ENCODE measurements around the gene SCARB2.

DNA sequence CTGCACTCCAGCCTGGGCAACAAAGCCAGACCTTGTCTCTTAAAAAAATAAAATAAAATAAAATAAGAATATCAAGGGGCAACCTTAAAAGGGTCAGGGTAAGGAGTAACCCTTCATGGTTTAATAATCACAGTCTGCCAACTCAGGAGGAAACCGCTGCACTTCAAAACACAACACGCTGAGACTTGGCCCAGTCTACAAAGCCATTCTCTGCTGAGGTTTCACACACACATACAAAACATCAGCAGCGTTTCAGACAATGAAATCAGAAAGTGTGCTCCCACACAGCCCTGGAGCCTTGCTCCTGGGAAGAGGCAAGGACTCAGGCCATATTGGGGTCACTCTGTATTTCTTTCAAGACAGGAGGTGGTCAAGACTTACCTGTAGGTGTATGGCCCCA, 18.3 kb downstream of the SCARB2 start:
- TF ChIP-seq SMC3 (IDR thresholded peaks at IDR 0.05; ENCODE audit: low read depth, low read length) (no peak), MAFK (IDR thresholded peaks at IDR 0.05; ENCODE audit: low read depth, low read length) (no peak), RCOR1 (IDR thresholded peaks at IDR 0.05; ENCODE audit: insufficient replicate concordance, low read length) (no peak), CEBPB (IDR thresholded peaks at IDR 0.05; ENCODE audit: low read depth, low read length) (no peak), MAZ (IDR thresholded peaks at IDR 0.05; ENCODE audit: borderline replicate concordance, low read depth, low read length) (no peak), BHLHE40 (IDR thresholded peaks at IDR 0.05; ENCODE audit: low read depth, low read length) (no peak), POLR2A (IDR thresholded peaks at IDR 0.05; ENCODE audit: low read depth, low read length) (no peak), NFE2L2 (IDR thresholded peaks at IDR 0.05; ENCODE audit: low read depth, low read length) (no peak), RAD21 (IDR thresholded peaks at IDR 0.05; ENCODE audit: low read length) (no peak), FOS (IDR thresholded peaks at IDR 0.05; ENCODE audit: low read depth, low read length) (no peak), RFX5 (IDR thresholded peaks at IDR 0.05; ENCODE audit: low read depth, low read length) (no peak)
- TF ChIP-seq, protein P1, sequence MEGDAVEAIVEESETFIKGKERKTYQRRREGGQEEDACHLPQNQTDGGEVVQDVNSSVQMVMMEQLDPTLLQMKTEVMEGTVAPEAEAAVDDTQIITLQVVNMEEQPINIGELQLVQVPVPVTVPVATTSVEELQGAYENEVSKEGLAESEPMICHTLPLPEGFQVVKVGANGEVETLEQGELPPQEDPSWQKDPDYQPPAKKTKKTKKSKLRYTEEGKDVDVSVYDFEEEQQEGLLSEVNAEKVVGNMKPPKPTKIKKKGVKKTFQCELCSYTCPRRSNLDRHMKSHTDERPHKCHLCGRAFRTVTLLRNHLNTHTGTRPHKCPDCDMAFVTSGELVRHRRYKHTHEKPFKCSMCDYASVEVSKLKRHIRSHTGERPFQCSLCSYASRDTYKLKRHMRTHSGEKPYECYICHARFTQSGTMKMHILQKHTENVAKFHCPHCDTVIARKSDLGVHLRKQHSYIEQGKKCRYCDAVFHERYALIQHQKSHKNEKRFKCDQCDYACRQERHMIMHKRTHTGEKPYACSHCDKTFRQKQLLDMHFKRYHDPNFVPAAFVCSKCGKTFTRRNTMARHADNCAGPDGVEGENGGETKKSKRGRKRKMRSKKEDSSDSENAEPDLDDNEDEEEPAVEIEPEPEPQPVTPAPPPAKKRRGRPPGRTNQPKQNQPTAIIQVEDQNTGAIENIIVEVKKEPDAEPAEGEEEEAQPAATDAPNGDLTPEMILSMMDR (conservative IDR thresholded peaks at IDR 0.05; ENCODE audit: low read depth, low read length), result no peak
- TF ChIP-seq, protein P2, sequence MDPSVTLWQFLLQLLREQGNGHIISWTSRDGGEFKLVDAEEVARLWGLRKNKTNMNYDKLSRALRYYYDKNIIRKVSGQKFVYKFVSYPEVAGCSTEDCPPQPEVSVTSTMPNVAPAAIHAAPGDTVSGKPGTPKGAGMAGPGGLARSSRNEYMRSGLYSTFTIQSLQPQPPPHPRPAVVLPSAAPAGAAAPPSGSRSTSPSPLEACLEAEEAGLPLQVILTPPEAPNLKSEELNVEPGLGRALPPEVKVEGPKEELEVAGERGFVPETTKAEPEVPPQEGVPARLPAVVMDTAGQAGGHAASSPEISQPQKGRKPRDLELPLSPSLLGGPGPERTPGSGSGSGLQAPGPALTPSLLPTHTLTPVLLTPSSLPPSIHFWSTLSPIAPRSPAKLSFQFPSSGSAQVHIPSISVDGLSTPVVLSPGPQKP (IDR thresholded peaks at IDR 0.05; ENCODE audit: borderline replicate concordance, low read depth, low read length), result no peak
- TF ChIP-seq, protein P3, sequence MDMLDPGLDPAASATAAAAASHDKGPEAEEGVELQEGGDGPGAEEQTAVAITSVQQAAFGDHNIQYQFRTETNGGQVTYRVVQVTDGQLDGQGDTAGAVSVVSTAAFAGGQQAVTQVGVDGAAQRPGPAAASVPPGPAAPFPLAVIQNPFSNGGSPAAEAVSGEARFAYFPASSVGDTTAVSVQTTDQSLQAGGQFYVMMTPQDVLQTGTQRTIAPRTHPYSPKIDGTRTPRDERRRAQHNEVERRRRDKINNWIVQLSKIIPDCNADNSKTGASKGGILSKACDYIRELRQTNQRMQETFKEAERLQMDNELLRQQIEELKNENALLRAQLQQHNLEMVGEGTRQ (IDR thresholded peaks at IDR 0.05; ENCODE audit: low read depth, low read length), result no peak
